ENCODE measurements around the gene NR1H4.

- TF ChIP-seq, protein P1, sequence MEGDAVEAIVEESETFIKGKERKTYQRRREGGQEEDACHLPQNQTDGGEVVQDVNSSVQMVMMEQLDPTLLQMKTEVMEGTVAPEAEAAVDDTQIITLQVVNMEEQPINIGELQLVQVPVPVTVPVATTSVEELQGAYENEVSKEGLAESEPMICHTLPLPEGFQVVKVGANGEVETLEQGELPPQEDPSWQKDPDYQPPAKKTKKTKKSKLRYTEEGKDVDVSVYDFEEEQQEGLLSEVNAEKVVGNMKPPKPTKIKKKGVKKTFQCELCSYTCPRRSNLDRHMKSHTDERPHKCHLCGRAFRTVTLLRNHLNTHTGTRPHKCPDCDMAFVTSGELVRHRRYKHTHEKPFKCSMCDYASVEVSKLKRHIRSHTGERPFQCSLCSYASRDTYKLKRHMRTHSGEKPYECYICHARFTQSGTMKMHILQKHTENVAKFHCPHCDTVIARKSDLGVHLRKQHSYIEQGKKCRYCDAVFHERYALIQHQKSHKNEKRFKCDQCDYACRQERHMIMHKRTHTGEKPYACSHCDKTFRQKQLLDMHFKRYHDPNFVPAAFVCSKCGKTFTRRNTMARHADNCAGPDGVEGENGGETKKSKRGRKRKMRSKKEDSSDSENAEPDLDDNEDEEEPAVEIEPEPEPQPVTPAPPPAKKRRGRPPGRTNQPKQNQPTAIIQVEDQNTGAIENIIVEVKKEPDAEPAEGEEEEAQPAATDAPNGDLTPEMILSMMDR (IDR thresholded peaks at IDR 0.05; ENCODE audit: control extremely low read depth in 1 of 3, insufficient read depth in 1 of 3, low read depth in 1 of 3, low read length in 3 of 3) = no peak
- TF ChIP-seq ATF3 (IDR thresholded peaks at IDR 0.05; ENCODE audit: insufficient read depth, low read depth, low read length) = no peak
- no peak for TF ChIP-seq GTF2F1 (IDR thresholded peaks at IDR 0.05; ENCODE audit: borderline replicate concordance, low read depth, low read length)
- TF ChIP-seq, protein P2, sequence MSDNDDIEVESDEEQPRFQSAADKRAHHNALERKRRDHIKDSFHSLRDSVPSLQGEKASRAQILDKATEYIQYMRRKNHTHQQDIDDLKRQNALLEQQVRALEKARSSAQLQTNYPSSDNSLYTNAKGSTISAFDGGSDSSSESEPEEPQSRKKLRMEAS (IDR thresholded peaks at IDR 0.05) = no peak
- no peak for TF ChIP-seq SP1 (IDR thresholded peaks at IDR 0.05; ENCODE audit: low read depth, low read length)
- TF ChIP-seq, protein P3, sequence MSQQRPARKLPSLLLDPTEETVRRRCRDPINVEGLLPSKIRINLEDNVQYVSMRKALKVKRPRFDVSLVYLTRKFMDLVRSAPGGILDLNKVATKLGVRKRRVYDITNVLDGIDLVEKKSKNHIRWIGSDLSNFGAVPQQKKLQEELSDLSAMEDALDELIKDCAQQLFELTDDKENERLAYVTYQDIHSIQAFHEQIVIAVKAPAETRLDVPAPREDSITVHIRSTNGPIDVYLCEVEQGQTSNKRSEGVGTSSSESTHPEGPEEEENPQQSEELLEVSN (IDR thresholded peaks at IDR 0.05) = no peak
- no peak for TF ChIP-seq POLR2A (IDR thresholded peaks at IDR 0.05; ENCODE audit: control extremely low read depth in 1 of 2, low read depth in 2 of 2, low read length in 2 of 2)
These were observed 12.2 kb upstream of the NR1H4 start for GRCh38 chr12:100461330-100461973.

Measured in H1 (cell line).